Measurements from ENCODE around the gene ATP2B2.

- no peak for TF ChIP-seq REST (IDR thresholded peaks at IDR 0.05; ENCODE audit: unreplicated experiment)
- no peak for TF ChIP-seq CTCF (conservative IDR thresholded peaks at IDR 0.05; ENCODE audit: low read depth in 2 of 2)
- TF ChIP-seq EZH2 (IDR thresholded peaks at IDR 0.05; ENCODE audit: low read depth, unreplicated experiment): no peak
- no peak for TF ChIP-seq CREB1 (CRISPR knock-in tag; IDR thresholded peaks at IDR 0.05; ENCODE audit: low read depth)
- TF ChIP-seq POLR2AphosphoS5 (IDR thresholded peaks at IDR 0.05; ENCODE audit: low read depth): no peak
- TF ChIP-seq JUNB (IDR thresholded peaks at IDR 0.05; ENCODE audit: unreplicated experiment): no peak
- no peak for TF ChIP-seq EZH2phosphoT487 (IDR thresholded peaks at IDR 0.05; ENCODE audit: unreplicated experiment)
- TF ChIP-seq STAT1 (IDR thresholded peaks at IDR 0.05; ENCODE audit: unreplicated experiment): no peak
- no peak for TF ChIP-seq ZNF462 (CRISPR knock-in tag; IDR thresholded peaks at IDR 0.05)
- TF ChIP-seq ETS1 (IDR thresholded peaks at IDR 0.05): no peak
- TF ChIP-seq ZNF331 (CRISPR knock-in tag; IDR thresholded peaks at IDR 0.05; ENCODE audit: low read depth): no peak
These were observed 154.9 kb downstream of the ATP2B2 start for GRCh38 chr3:10350324-10350985.

All from GM23338 (cell line).